Hepatocyte (in vitro differentiated cells): ENCODE data around the gene SORCS3. TPM values are rescaled to one million over a fixed set of nuclear protein-coding genes. Genes with fewer than 3 reads are reported as not detected.
A peak's percentile ranks its signal among the peaks of the same experiment; 100 is the strongest.

ENCODE experiments used
- DNase-seq: peaks from one replicate; pipeline ENCODE4 v3.0.0-alpha.2; 2016; ENCODE audit warnings: low spot score
- H2AFZ ChIP-seq: fragments of 200-600 bp; sonication (generic); 2 replicates; pipeline ENCODE4 v1.6.0; 2016; ENCODE audit warnings: antibody characterized with exemption, mild to moderate bottlenecking
- H3K27ac ChIP-seq: fragments of 200-600 bp; sonication (generic); 2 replicates; pipeline ENCODE4 v1.5.1; 2016; ENCODE audit warnings: mild to moderate bottlenecking
- H3K27me3 ChIP-seq: fragments of 200-600 bp; sonication (generic); 2 replicates; pipeline ENCODE4 v1.6.1; 2016
- H3K36me3 ChIP-seq: fragments of 200-600 bp; sonication (generic); replicated peaks from 2 replicates; pipeline ENCODE4 v1.5.1; 2016; ENCODE audit warnings: low read depth; ENCODE audit not compliant: insufficient read depth
- H3K4me1 ChIP-seq: fragments of 200-600 bp; sonication (generic); 2 replicates; pipeline ENCODE4 v1.5.1; 2016; ENCODE audit warnings: mild to moderate bottlenecking, moderate library complexity; ENCODE audit not compliant: insufficient read depth
- H3K4me2 ChIP-seq: fragments of 200-600 bp; sonication (generic); 2 replicates; pipeline ENCODE4 v1.6.0; 2016
- H3K4me3 ChIP-seq: fragments of 200-600 bp; sonication (generic); 2 replicates; pipeline ENCODE4 v1.5.1; 2016; ENCODE audit warnings: mild to moderate bottlenecking
- H3K79me2 ChIP-seq: fragments of 200-600 bp; sonication (generic); 2 replicates; pipeline ENCODE4 v1.6.0; 2017; ENCODE audit warnings: mild to moderate bottlenecking
- H3K9me2 ChIP-seq: fragments of 200-600 bp; sonication (generic); replicated peaks from 2 replicates; pipeline ENCODE4 v1.6.0; 2017; ENCODE audit warnings: mild to moderate bottlenecking; ENCODE audit not compliant: insufficient read depth
- H3K9me3 ChIP-seq: fragments of 200-600 bp; sonication (generic); 2 replicates; pipeline ENCODE4 v1.5.1; 2016; ENCODE audit warnings: low read depth, mild to moderate bottlenecking
- H4K20me1 ChIP-seq: fragments of 200-600 bp; sonication (generic); 2 replicates; pipeline ENCODE4 v1.6.0; 2016; ENCODE audit warnings: mild to moderate bottlenecking; ENCODE audit not compliant: insufficient read depth, poor library complexity, severe bottlenecking
- EZH2 ChIP-seq: fragments of 200-600 bp; sonication (generic); IDR thresholded peaks from 2 replicates; pipeline ENCODE4 v1.6.1; 2016; ENCODE audit warnings: antibody characterized with exemption, mild to moderate bottlenecking, borderline replicate concordance
- EZH2phosphoT487 ChIP-seq: fragments of 200-600 bp; sonication (generic); IDR thresholded peaks from one replicate; pipeline ENCODE4 v1.6.1; 2018; ENCODE audit warnings: antibody characterized with exemption, mild to moderate bottlenecking, low read depth, moderate library complexity; ENCODE audit not compliant: unreplicated experiment, severe bottlenecking
- WGBS: methylation state at CpG from one replicate; pipeline ENCODE4 v1.1.6; 2016; ENCODE audit warnings: low lambda C conversion rate; ENCODE audit errors: missing lambda C conversion rate; 5-methylcytosine and 5-hydroxymethylcytosine counted together
- polyA plus RNA-seq: library from polyadenylated mRNA; unstranded; fragments of >200 nt; fragmentation: Nextera tagmentation; extraction: Ambion mirVana; gene quantifications from 2 replicates; pipeline ENCODE4 v1.2.1, GENCODE V29; 2016
- total RNA-seq: library from RNA; depleted of rRNA; stranded (reverse); fragments of >200 nt; gene quantifications from 2 replicates; pipeline ENCODE4 v1.2.3, GENCODE V29; 2014
- TF ChIP-seq, protein P1 (sequence below): fragments of 200-600 bp; sonication (generic); IDR thresholded peaks from 2 replicates; pipeline ENCODE4 v1.5.1; 2016; ENCODE audit warnings: antibody characterized with exemption, mild to moderate bottlenecking; ENCODE audit not compliant: poor library complexity

SORCS3 gene
- total and polyA plus RNA-seq, 2 experiments from 2014 or later = 0.59 to 0.80 TPM

DNA sequence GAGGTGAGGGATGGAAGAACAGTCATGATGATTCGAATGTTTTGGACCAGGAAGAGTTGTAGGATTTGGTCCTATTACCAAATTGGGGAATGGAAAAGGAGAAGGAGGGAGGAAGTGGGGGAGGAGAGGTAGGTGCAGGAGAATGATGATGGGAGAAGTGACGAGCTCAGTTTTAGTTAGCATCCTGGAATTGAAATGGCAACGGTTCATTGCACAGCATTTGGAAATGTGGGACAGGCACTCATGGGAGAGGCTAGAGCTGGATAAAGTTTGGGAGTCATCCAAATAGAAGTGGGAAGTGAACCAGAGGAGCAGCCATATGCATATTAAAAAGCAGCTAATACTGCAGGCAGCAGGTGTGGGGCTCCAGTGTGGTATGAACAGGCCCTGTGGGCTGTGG is 253.6 kb downstream of the SORCS3 start:
- Histone ChIP-seq H3K9me3 (no peaks in the 10 kb centered on the region), H3K4me2 (no peak overlapping the region), H3K9me2 (no peaks in the 10 kb centered on the region), H2AFZ (no peak overlapping the region), H3K4me1 (no peaks in the 10 kb centered on the region), H3K27me3 (no peaks in the 10 kb centered on the region), H3K36me3 (no peaks in the 10 kb centered on the region), H3K27ac (no peak overlapping the region), H3K79me2 (no peaks in the 10 kb centered on the region), H3K4me3 (no peak overlapping the region), H4K20me1 (no peaks in the 10 kb centered on the region)
- no peak for DNase-seq
- TF ChIP-seq EZH2phosphoT487 (no peak), EZH2 (no peak)
- TF ChIP-seq, protein P1, sequence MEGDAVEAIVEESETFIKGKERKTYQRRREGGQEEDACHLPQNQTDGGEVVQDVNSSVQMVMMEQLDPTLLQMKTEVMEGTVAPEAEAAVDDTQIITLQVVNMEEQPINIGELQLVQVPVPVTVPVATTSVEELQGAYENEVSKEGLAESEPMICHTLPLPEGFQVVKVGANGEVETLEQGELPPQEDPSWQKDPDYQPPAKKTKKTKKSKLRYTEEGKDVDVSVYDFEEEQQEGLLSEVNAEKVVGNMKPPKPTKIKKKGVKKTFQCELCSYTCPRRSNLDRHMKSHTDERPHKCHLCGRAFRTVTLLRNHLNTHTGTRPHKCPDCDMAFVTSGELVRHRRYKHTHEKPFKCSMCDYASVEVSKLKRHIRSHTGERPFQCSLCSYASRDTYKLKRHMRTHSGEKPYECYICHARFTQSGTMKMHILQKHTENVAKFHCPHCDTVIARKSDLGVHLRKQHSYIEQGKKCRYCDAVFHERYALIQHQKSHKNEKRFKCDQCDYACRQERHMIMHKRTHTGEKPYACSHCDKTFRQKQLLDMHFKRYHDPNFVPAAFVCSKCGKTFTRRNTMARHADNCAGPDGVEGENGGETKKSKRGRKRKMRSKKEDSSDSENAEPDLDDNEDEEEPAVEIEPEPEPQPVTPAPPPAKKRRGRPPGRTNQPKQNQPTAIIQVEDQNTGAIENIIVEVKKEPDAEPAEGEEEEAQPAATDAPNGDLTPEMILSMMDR = no peak
- 89% methylated on average over 3 of the region's 3 CpGs for WGBS

DNA sequence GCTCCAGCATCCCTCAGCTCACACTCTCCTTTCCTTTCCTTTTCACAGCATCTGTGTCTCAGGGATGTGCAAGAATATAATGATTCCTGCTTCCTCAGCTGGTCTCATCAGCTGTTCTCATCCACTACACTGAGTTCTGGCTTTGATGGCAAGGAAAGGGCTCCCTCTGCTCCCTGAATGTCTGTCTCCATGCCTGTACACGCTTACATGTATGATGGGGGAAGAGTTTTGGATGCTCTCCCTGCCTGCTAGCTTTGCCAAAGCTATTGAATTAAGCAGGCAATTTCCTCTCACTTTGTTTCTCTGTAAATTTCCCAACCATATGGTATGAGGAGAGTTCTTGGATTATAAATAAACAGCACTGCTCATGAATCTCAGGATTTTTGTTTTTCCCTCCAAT is 254.5 kb downstream of the SORCS3 start:
- Histone ChIP-seq H2AFZ (no peak overlapping the region), H3K79me2 (no peaks in the 10 kb centered on the region), H3K9me2 (no peaks in the 10 kb centered on the region), H3K4me2 (no peak overlapping the region), H3K27ac (no peak overlapping the region), H4K20me1 (no peaks in the 10 kb centered on the region), H3K9me3 (no peaks in the 10 kb centered on the region), H3K4me3 (no peak overlapping the region), H3K36me3 (no peaks in the 10 kb centered on the region), H3K4me1 (no peaks in the 10 kb centered on the region), H3K27me3 (no peaks in the 10 kb centered on the region)
- peak; percentile 10 for DNase-seq
- TF ChIP-seq, protein P1 = no peak
- TF ChIP-seq EZH2phosphoT487 = no peak
- 70% methylated on average over 1 of the region's 1 CpG for WGBS

DNA sequence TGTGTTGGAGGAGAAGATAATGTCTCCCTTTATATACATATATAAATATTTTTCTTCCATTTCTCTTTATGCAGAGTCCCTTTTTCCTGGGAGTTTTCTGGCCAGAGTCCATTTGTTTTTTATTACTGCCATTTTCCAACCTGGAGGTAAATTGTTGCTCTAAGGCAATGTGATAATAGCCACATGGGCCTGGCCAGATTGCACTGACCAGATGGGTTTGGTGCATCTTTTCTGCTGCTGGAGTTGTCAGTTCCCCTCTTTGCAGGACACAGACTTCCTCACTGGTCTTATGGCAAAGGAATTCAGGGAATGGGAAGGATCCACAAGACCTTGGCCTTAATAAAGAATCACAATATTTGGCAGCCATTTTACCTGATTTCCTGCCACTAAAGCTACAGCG is 254.9 kb downstream of the SORCS3 start:
- Histone ChIP-seq H3K36me3 (no peaks in the 10 kb centered on the region), H3K27me3 (no peaks in the 10 kb centered on the region), H3K9me3 (no peaks in the 10 kb centered on the region), H3K27ac (no peak overlapping the region), H4K20me1 (no peaks in the 10 kb centered on the region), H3K4me1 (no peaks in the 10 kb centered on the region), H3K4me3 (no peak overlapping the region), H3K4me2 (no peak overlapping the region), H3K9me2 (no peaks in the 10 kb centered on the region), H3K79me2 (no peaks in the 10 kb centered on the region), H2AFZ (no peak overlapping the region)
- no peak for DNase-seq
- TF ChIP-seq EZH2 (no peak), EZH2phosphoT487 (no peak)
- TF ChIP-seq, protein P1 = no peak
- 50% methylated on average over 1 of the region's 1 CpG for WGBS

DNA sequence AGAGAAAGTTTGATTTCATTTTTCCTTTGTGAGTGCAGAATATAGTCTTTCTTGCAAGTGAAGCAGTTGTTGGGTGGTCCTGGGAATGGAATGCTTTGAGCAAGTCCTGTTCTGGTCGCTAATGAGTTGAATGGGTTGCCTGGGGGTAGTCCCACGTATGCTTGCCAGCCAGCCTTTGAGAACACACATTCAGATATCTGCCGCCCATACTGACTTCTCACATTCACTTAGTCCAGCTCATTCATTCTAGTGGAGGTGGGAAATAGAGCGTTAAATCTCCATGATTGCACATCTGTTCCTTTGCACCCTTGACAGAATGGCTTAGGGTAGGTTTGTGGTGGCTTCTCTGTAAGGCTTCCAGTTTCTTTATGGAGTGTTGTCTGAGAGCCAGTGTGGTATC is 256.6 kb downstream of the SORCS3 start:
- no peaks in the 10 kb centered on the region for H3K9me2 ChIP-seq
- no peak overlapping the region for H3K27ac ChIP-seq
- no peak overlapping the region for H3K4me3 ChIP-seq
- no peak overlapping the region for H2AFZ ChIP-seq
- WGBS = 62% methylated on average over 4 of the region's 4 CpGs
- no peaks in the 10 kb centered on the region for H3K27me3 ChIP-seq
- TF ChIP-seq, protein P1 = no peak
- TF ChIP-seq EZH2 = no peak
- no peak for TF ChIP-seq EZH2phosphoT487
- no peak for DNase-seq
- H3K4me2 ChIP-seq = no peak overlapping the region
- H4K20me1 ChIP-seq = no peaks in the 10 kb centered on the region
- H3K4me1 ChIP-seq = no peaks in the 10 kb centered on the region
- no peaks in the 10 kb centered on the region for H3K9me3 ChIP-seq
- H3K79me2 ChIP-seq = no peaks in the 10 kb centered on the region
- H3K36me3 ChIP-seq = no peaks in the 10 kb centered on the region
